Testis (tissue), 2 donors: ENCODE measurements around the gene CASP5.

Experiments used
- CTCF ChIP-seq, 3 experiments: fragments of 450-650 bp in 2 of 3; fragments of 200-600 bp in 1 of 3; sonication (generic) in 1 of 3; IDR thresholded peaks; one replicate each; pipeline ENCODE4 v1.5.1; 2016 to 2019; ENCODE audit warnings: antibody characterized with exemption in 3 of 3, mild to moderate bottlenecking in 2 of 3, moderate library complexity in 1 of 3
- POLR2A ChIP-seq: fragments of 450-650 bp; IDR thresholded peaks from one replicate; pipeline ENCODE4 v1.6.1; 2017; ENCODE audit warnings: antibody characterized with exemption, mild to moderate bottlenecking, moderate library complexity

GRCh38 chr11:105003151-105003550 is 19.8 kb downstream of the CASP5 start:
- no peak for TF ChIP-seq CTCF (IDR thresholded peaks at IDR 0.05)
- no peak for TF ChIP-seq POLR2A
